ENCODE measurements around the gene OPHN1.

DNA sequence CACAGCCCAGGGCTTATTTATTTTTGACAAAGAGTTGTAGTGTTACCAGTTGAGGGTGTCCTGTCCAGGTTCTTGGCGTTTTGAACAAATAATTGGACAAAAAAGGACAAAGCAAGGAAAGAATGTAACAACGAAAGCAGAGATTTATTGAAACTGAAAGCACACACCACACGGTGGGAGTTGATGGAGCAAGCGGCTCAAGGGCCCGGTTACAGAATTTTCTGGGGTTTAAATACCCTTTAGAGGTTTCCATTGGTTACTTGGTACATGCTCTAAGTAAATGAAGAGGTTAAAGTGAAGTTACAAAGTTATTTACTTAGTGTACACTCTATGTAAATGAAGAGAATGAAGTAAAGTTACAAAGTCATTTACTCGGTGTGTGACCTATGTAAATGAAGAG, 27.8 kb upstream of the OPHN1 start:
- TF ChIP-seq, protein P1, sequence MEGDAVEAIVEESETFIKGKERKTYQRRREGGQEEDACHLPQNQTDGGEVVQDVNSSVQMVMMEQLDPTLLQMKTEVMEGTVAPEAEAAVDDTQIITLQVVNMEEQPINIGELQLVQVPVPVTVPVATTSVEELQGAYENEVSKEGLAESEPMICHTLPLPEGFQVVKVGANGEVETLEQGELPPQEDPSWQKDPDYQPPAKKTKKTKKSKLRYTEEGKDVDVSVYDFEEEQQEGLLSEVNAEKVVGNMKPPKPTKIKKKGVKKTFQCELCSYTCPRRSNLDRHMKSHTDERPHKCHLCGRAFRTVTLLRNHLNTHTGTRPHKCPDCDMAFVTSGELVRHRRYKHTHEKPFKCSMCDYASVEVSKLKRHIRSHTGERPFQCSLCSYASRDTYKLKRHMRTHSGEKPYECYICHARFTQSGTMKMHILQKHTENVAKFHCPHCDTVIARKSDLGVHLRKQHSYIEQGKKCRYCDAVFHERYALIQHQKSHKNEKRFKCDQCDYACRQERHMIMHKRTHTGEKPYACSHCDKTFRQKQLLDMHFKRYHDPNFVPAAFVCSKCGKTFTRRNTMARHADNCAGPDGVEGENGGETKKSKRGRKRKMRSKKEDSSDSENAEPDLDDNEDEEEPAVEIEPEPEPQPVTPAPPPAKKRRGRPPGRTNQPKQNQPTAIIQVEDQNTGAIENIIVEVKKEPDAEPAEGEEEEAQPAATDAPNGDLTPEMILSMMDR (conservative IDR thresholded peaks at IDR 0.05; ENCODE audit: low read depth, low read length) = no peak
- TF ChIP-seq EZH2 (IDR thresholded peaks at IDR 0.05; ENCODE audit: borderline replicate concordance, low read depth, low read length, poor library complexity, severe bottlenecking) = no peak

All from A673 (cell line).